GM12873 (cell line): ENCODE results near the gene PSMD7.
A peak's percentile ranks its signal among the peaks of the same experiment; 100 is the strongest.

Experiments used
- TF ChIP-seq, protein P1 (sequence below): IDR thresholded peaks from 2 replicates; pipeline ENCODE4 v1.5.1; 2012; ENCODE audit warnings: low read depth, mild to moderate bottlenecking, moderate library complexity, low read length, control low read depth; ENCODE audit not compliant: insufficient read depth; ENCODE audit errors: missing control alignments

The PSMD7 gene

DNA sequence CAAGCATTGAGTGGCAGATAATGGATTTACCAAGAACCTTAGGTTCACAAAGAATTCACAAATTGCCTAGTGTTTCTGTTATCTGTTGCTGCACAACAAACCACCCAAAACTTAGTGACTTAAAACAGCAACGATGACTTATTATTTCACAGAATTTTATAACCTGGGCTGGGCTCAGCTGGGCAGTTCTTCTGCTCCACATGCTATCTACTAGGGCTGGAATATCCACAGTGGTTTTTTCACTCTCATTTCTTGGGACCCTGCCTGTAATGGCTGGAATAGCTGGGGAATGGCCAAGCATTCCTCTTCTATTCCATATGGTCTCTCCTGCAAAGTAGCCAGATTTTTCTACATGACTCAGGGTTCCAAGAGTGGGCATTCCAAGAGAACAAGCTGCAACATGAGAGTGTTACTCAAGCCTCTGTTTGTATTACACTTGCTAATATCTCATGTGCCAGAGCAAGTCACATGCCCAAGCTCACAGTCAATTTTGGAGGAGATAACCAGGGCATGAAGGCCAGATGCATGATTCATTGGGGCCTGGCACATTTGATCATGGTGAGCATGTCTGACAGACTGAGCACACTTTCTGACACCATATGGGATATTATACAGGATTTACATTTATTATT lies 4.9 kb upstream of the PSMD7 start:
- TF ChIP-seq, protein P1, sequence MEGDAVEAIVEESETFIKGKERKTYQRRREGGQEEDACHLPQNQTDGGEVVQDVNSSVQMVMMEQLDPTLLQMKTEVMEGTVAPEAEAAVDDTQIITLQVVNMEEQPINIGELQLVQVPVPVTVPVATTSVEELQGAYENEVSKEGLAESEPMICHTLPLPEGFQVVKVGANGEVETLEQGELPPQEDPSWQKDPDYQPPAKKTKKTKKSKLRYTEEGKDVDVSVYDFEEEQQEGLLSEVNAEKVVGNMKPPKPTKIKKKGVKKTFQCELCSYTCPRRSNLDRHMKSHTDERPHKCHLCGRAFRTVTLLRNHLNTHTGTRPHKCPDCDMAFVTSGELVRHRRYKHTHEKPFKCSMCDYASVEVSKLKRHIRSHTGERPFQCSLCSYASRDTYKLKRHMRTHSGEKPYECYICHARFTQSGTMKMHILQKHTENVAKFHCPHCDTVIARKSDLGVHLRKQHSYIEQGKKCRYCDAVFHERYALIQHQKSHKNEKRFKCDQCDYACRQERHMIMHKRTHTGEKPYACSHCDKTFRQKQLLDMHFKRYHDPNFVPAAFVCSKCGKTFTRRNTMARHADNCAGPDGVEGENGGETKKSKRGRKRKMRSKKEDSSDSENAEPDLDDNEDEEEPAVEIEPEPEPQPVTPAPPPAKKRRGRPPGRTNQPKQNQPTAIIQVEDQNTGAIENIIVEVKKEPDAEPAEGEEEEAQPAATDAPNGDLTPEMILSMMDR, result no peak

DNA sequence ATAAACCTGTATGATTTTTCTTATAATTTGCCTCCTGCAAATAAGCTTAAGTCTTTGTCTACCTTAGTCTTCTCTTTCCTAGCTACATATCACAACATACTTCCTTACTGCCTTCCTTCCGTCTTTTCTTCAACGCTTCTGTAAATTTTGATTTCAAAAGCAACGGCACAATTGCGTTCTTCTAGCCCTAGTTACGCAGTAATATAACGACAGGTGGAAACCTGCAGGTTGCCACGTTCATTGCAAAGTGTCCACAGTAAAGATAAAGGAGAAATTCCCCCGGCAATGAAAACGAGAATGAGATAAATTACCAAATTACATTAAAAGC lies 546 bp upstream of the PSMD7 start:
- TF ChIP-seq, protein P1, result no peak

DNA sequence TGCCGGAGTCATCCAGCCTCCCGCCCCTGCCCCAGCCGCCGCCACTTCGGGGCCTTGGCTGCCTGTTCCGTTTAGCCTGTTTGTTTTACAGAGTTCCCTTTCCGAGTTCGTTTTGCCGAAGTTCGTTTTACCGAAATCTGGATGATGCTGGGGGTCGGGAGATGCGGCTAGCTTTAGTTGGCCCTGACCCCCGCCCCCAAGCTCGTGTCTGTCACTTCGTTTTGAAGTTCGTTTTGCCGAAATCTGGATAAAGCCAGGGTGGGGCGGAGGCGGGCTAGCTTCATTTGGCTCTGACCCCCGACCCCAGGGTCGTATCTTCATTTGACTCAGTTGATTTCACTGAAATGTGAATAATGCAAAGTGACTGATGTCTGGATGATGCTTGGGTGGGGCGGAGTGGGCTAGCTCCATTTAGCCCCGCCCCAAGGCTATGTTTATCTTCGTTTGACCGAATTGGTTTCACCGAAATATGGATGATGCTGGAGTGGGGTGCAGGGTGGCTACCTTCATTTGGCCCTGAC lies 591 bp downstream of the PSMD7 start:
- TF ChIP-seq, protein P1, result no peak

DNA sequence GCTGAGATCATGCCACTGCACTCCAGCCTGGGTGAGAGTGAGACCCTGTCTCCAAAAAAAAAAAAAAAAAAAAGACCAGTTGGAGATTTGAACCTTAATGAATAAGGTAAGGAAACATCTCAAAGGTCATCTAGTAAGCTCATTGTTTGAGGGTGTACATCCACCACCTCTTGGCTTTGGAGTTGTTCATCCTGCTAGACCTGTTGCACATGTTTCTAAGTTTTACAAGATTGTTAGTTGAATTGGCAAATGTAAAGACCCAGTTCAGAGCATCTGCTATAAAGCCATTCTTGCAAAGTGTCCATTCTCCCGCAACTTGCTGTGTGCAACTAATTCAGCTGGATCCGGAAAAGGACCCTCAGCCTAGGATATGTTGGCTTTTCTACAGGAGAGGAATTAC lies 1.5 kb downstream of the PSMD7 start:
- TF ChIP-seq, protein P1, result no peak

DNA sequence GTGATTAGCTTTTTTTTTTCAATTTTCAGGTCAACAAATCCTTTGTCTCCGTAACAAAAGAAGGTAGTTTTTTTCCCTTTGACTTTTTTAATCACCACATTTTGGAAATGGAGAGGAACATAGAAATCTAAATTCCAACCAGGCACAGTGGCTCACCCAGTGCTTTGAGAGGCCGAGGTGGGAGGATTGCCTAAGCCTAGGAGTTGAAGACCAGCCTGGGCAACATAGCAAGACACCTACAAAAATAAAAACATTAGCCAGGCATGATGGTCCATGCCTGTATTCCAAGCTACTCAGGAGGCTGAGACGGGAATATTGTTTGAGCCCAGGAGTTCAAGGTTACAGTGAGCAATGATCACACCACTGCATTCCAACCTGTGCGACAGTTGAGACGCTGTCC lies 5.7 kb downstream of the PSMD7 start:
- TF ChIP-seq, protein P1, result no peak

DNA sequence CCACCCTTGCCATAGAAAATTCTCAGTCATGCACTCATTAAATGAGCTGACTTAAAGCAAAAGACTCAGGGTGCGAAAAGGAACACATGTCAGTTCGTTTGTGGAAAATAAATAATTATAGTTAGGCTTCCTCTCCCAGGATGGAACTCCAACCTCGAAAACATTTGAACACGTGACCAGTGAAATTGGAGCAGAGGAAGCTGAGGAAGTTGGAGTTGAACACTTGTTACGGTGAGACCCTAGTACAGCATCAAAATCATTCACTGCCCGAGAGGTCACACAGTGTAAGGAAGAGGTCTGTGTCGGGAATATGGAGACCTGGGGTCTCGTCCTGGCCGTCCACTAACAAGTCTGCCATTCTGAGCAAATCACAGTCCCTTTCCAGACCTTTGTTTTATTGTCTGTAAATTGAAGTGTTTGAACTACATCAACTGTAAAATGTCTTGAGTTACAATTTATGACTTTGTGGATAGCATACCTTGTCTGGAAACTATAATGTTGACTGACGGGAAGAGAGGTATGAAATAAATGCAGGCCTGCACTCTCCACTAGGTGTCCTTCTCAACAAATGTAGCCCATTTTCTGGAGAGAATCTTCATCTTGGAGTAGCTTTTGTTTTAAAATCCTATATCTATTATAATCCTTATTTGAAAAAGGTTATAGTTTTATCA lies 7.7 kb downstream of the PSMD7 start:
- TF ChIP-seq, protein P1, result peak; percentile 40

DNA sequence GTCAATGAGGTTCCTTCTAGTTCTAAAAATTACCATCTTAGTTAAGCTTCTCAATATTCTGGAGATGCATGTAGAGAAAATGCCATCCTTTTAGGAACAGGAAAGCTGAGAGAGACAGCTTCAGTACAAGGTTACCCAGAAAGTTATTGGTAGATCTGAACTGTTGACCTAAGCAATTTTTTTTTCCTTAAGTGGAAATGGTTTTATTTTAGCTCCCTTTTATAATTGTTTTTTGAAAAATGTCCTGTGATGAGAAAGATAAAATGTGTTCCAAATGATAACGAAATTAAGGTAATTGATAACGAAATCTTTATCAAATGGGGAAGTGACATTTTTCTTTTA lies 8.2 kb downstream of the PSMD7 start:
- TF ChIP-seq, protein P1, result no peak
